AG20443 (cell line): ENCODE data around the gene ADAMTSL2.
A peak's percentile ranks its signal among the peaks of the same experiment; 100 is the strongest.

Experiments
- DNase-seq: peaks from one replicate; pipeline ENCODE4 v3.0.0; 2012; ENCODE audit warnings: low spot score, mixed read lengths

ADAMTSL2 gene

DNA sequence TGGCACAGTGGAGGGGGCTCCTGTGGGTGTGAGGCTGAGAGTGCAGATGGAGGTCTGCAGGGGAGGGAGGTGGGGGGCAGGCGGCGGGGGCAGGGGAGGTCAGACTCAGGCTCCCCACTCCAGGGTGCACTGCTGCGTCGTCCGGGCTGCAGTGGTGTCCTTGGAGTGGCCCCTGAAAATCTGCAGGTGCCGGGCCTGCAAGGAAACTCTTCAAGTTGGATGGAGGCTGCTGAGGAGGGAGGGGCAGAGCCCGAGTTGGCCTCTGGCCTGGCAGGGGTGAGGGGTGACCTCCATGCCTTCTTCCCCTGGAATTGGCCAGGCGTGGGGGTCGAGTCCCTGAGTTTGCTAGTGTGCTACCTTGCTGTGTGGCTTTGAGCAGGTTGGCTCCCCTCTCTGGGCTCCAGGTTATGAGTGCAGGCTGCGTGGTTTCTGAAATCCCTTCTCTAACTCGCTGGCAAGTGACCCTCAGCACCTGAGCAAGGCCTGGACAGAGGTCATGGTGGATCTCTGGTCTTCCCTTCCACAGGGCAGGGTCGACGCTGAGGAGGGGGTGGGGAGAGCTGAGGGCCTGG is 888 bp downstream of the ADAMTSL2 start:
- no peak for DNase-seq

DNA sequence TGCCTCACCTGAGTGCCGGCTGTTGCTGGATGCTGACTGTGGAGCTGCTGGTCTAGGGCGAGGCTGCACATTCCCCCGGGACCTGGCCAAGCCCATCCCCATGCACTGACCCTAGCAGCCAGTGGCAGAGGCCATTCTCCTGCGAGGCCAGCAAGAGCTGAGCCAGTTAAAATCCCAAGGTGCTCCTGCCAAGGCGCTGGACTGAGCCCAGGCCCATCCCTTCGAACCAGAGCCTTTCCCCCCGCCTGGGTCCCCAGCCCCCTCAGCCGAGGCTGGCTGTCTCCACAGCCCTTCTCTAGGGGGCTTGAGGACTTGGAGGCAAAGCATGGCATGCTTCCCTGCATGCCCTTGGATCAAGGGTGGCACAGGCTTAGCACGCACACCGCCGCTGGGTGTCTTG is 1.6 kb downstream of the ADAMTSL2 start:
- DNase-seq, result no peak

DNA sequence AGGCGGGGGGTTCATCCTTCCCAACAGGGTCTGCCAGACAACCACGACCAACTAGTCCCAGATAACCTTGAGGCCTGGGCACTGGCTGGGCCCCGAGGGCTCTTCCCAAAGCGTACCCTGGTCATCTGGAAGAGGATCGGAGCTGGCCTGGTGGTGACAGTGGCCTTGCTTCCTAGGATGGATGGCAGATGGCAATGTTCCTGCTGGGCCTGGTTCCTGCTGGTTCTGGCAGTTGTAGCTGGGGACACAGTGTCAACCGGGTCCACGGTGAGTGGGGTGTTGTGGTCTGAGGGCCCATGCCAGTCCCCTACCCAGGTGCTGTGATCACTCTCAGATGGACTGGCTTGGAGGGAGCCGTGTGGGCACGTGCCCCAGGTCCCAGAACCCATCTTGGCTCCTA is 2.0 kb downstream of the ADAMTSL2 start:
- DNase-seq, result no peak

DNA sequence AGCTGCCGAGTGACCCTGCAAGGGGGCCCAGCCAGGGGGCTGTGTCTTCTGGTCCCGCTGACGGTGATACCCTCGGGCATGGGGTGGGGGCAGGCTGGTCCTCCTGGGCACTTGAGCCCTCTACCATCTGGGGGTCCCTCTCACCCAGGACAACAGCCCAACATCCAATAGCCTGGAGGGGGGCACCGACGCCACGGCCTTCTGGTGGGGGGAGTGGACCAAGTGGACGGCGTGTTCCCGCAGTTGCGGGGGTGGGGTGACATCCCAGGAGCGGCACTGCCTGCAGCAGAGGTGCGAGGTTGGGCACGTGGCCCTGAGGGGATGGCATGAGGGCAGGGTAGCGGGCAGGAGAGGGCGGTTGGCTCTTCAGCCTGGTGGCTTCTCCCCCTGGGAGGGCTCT is 2.8 kb downstream of the ADAMTSL2 start:
- DNase-seq, result no peak

DNA sequence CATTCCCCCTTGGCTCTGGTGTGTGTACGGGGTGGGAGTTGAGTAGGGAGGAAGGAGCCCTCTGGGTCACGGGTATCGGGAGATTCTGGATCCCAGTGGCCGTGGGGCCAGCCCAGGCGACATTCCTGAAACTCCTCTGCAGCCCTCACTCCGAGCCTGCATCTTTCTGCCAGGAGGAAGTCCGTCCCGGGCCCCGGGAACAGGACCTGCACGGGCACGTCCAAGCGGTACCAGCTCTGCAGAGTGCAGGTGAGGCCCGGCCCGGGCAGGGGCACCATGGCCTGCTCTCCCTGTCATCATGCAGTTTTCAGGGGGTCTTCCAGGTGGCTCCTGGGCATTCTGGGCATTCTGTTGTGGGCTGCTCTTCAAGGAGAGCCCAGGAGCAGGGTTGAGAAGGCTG is 3.7 kb downstream of the ADAMTSL2 start:
- no peak for DNase-seq

DNA sequence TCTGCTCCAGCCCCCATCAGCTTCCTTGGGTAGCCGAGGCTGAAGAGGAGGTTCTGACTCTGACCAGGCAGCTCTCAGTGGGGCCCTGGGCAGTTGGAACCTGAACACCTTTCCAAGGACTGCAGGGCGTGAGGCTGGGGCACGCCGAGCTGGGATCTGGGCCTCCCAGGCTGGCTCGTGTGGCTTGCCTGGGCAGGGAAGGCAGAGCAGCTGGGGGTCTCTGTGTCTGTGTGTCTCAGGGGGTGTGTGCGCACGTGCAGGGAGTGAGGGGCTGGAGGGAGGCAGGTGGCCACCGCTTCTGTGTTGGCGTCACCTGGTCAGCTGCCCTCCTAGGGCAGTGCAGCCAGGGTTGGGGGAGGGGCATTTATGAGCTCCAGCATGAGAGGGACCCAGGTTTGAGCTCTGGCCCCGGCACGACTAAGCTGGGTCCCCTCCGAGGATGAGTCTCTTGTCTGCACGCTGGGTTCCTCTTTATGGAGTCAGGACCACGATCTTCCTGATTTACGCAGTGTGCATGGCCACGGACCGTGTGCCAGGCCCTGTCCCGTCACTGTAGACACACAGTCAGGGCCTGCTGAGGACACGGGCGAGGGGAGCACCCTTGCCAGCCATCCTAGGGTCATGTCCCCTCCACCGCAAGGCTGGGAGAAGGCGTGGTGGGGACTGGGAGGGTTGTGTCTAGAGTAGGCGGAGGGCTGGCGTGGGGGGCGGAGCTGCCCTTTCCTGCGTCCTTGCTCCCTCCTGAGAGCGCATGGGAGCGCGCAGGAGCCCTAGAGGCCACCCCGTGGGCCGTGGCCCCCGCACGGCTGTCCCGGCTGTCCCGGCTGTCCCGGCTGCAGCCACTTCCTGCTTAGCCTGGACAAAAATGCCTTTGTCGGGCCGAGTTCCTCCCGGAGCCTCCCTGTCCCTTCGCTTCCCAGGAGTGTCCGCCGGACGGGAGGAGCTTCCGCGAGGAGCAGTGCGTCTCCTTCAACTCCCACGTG is 4.6 kb downstream of the ADAMTSL2 start:
- peak; percentile 57 for DNase-seq

DNA sequence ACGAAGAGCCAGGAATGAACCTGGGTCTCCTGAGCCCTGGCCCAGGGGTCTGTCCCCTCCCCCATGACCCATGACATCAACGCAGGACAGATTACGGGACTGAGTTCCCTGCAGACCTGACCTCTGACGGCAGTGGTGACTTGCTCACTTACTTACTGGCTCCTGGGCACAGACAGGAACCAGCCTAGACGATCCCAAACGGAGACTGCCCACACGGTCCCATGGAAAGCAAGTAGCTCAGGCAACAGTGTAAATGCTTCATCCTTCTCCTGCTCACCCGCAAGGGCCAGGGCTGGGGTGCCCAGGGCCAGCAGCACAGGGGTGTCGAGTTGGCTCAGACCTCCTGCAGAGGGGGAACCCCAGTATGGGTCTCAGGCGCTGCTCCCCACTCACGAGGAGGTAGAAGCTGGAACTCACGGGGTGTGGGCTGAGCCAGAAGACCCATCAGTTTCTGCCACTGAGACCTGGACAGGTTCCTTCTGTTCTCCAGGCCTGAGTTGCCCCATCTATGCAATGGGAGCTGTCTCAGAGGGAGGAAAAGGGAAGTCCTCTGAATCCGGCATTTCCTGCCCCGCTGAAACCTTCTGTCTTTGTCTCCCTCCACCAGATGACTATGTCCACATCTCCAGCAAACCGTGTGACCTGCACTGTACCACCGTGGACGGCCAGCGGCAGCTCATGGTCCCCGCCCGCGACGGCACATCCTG is 5.6 kb downstream of the ADAMTSL2 start:
- DNase-seq, result no peak

DNA sequence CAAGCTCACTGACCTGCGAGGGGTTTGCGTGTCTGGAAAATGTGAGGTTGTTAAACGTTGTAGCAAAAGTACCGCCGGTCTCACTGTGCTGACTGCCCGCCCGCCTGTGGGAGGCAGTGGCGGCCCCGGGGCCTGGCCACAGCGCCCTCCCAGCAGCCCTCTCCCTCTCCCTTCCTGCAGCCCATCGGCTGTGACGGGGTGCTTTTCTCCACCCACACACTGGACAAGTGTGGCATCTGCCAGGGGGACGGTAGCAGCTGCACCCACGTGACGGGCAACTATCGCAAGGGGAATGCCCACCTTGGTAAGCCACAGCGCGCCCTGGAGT is 6.2 kb downstream of the ADAMTSL2 start:
- no peak for DNase-seq

DNA sequence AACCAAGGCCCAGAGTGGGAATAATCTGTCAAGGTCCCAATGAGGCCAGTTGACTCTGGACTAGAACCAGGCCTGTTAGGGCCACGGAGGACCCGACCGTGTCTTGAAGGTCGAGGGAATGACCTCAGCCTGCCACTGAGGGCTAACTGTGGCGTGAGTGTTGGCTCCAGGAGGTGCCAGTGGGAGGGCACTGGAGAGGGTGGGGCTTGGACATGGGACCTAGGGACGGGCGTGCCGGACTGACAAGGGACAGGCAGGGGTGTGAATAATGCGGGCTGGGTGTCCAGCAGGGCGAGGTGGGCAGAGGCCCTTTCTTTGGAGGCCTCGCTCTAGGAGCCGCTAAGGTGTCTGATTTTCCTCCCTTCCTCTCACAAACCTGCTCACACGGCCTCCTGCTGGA is 7.5 kb downstream of the ADAMTSL2 start:
- DNase-seq, result no peak

DNA sequence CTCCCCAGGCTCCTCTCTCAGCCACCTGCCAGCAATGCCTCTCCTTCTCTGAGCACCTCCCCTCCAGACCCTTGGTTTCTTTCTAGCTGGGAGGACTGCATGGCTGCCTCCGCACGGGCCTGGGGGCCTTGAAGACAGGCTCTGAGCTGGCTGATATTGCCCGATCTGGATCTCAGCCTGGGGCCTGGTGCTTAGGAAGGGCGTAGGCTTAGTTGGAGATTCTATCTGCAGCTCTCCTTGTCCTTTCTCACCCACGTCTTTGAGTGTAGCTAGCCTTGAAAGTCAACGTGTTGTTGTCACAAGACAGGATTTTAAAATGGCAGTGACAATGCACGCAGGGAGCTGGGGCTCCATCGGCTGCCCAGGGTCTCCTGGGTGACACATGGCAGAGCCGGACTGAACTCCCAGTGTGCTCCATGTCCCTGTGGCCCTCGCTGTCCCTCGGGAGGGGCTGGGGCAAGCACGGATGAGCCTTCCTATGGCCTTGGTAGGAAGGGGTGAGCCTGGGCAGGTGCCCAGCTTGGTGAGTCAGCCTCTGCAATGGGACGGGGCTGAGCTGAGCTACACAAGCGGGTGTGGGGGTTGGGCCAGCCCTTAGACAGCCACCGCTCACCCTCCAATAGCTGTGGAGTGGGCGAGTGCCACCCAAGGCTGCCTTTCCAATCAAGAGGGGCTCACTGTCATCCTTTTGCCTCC is 9.4 kb downstream of the ADAMTSL2 start:
- DNase-seq, result no peak

DNA sequence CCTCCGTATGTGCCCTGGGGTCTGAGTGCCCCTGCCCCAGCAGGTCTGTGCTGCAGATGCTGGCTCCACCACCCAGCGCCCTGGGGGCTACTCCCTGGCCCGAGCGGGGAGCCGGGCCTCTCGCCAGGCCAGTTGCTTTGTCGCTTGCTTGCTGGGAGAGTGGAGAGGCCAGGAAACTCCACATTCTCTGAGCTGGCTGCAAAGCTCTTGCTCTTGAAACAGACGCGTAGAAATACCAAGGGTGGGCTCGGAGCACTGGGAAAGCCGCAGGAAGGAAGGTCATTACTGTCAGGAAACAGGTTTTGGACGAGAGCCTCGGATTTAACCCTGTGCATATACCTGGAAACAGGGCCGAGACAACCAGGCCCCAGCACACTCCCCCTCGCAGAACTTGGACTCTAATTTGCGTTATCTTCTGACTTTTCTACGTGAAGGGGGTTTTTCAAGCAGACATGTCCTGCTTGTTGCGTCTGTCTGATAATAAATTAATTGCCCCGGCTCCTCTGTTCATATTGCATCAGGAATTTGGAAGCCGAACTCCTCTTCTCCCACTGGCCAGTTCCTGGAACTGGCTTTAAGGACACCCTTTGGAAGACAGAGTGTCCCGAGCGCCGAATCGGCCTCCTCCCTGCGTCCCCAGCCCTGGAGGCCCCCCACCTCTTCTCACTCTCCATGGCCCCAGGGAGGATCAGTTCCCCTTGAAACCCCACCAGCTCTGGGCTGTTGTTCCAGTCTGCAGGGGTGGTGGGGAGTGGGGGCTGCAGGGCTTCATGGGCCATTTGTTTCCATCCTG is 11.2 kb downstream of the ADAMTSL2 start:
- DNase-seq, result no peak

DNA sequence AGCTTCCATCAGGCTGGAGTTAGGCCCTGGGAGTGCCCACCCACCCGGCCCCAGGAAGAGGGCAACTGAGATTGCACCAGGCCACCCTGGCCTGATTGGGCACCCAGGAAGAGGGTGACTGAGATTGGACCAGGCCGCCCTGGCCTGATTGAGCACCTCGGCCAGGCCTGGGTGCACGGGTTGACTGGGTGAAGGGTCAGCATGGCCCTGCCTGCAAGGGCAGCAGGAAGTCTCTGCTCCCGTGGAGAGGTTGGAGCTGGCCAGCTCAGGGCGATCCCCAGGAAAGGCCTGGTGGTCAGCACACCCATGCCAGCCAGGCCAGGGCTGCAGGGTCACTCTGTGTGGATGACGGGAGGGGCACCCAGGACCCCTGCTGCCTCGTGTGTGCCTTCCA is 11.8 kb downstream of the ADAMTSL2 start:
- DNase-seq, result no peak

DNA sequence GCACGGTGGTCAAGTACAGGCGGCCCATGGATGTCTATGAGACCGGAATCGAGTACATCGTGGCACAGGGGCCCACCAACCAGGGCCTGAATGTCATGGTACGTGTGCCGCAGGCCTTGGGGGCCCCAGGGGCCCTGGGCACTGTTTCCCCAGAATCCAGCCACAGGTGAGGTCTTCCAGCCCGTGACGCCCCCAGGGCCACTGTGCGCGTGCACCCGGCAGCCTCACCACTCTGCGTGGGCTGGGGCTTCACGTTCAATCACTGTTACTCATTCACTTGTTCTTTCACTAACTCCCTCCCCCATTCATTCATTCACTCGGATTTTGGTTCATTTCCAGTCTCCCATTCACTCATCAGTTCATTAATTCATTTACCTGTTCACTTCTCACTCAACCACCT is 12.6 kb downstream of the ADAMTSL2 start:
- DNase-seq, result no peak

DNA sequence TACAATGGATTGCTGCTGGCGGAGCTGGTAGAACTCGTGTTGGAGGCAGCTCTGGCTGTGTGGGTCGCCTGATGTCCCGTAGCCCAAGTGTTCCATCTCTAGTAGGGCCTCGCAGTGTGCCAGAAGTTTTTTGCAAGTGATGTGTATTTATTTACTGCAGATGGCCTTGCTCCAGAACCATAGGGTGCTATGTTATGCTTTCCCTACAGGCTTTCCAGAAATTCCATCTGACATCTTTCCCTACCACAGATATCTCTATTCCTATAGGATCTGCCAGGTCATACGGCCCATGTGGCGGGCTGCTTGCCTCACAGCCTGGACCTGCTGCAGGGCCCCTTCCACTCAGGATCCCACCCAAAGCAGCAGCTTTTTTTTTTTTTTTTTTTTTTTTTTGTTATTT is 16.9 kb downstream of the ADAMTSL2 start:
- DNase-seq, result no peak

DNA sequence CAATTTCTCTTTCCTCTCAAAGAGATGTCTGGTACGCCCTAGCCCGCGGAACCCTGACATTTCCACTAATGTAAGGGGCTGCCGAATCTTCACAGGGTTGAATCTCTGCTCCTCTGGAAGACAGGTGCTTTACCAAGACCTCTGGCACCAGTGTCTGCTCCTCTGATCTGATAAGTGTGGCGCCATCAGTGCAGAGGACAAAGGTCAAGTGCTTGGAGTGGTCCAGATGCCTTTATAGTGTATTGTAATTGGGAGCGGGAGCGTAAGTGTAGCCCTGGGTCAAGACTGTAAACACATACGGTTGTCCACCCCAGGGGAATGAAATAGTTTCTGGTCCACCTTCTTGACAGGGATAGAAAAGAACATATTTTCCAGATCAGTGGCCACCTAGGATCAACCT is 17.7 kb downstream of the ADAMTSL2 start:
- no peak for DNase-seq

DNA sequence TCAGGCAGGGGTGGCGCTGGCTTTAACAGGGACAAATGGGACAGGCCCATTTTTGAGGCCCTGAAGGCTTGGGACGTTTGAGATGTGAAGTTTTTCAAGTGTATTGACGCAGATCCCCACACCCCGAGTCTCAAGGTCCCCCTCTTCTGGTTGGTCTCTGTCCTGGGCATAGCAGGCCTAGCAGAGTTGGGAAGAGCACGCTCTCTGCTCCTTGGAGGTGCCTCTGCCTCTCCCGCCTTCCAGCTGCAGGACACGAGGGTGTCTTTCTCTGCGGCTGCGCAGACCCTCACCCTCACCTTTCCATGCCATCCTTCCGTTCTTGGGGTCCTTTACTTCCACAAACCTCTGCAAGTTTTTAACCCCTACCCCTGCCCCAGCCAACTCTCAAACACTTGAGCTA is 18.6 kb downstream of the ADAMTSL2 start:
- DNase-seq, result no peak

DNA sequence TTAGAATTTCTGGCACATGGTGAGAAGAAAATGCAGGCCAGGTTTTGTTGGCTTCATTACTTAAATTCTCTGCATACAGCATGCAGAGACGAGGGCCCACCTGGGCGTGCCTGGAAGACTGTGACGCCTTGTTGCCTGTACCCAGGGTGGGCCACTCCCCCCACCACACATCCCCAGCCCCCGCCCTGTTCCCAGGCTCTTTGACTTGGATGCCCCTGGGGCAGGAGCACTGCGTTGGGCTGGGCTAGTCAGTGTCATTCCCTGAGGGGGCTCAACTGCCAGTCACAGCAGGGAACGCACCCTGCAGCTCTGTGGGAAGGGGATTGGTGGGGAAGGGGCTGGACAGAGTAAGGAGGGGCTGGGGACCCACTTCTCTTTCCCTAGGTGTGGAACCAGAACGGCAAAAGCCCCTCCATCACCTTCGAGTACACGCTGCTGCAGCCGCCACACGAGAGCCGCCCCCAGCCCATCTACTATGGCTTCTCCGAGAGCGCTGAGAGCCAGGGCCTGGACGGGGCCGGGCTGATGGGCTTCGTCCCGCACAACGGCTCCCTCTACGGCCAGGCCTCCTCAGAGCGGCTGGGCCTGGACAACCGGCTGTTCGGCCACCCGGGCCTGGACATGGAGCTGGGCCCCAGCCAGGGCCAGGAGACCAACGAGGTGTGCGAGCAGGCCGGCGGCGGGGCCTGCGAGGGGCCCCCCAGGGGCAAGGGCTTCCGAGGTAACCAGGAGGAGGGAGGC is 19.6 kb downstream of the ADAMTSL2 start:
- no peak for DNase-seq

DNA sequence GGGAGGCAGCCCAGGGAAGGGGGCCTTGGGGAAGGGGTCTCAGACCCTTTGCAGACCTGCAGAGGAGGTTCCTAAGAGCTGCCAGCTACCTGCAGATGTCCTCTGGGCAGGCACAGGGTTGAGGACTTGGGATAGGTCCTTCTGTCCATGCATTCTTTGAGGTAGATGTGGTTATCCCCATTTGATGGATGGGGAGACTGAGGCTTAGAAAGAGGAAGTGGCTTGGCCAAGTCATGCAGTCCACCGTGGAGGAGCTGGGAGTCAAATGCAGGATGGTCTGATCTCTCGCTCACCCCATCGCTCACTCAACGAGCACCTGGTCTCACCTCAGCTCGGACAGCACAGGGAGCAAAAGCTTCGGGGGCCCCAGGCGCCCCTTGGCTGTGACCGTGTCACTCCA is 20.2 kb downstream of the ADAMTSL2 start:
- no peak for DNase-seq

DNA sequence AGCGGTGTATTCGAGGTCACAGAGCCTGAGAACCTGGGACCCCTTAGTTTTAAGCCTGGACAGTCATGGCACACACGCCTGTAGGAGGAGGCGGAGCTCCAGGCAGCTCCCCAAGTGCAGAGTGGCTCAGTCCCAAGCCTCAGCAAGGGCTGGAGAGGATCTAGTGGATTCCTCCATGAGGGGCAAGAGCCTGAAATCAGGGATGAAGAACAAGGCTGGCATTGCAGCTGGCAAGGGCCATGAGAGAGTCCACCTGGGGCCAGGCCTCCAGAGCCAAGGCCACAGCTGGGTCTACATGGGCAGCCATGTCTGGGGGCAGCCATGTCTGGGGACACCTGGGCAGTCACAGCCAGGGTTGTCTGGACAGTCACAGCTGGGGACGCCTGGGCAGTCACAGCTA is 21.9 kb downstream of the ADAMTSL2 start:
- no peak for DNase-seq

DNA sequence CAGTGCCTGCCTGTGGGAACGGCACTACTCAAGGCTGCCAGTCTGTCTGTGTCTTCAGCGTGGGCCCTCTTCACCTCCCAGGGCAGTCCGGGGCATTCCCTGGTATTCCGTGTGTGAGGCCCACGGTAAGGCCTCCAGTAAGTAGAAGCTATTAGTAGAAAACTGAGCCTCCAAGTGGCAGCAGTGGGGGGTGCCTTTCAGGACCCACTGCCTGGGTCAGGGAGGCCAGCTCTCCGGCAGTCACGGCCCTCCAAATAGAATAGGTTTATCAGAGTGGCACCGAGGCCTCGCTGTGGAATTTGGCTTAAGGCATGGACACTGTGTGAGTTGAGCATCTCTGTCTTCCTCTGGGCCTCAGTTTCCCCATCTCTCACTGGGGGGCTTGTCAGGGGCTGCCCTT is 23.1 kb downstream of the ADAMTSL2 start:
- no peak for DNase-seq
